Uterus (tissue), 2 donors: Measurements from ENCODE around the gene CENPO.

ENCODE experiments used
- CTCF ChIP-seq, 4 experiments: fragments of 200-600 bp in 2 of 4; fragments of 450-650 bp in 2 of 4; sonication (generic) in 2 of 4; IDR thresholded peaks; one replicate each; pipeline ENCODE4 v1.5.1; 2016 to 2019; ENCODE audit warnings: antibody characterized with exemption in 4 of 4, mild to moderate bottlenecking in 2 of 4, moderate library complexity in 1 of 4
- POLR2A ChIP-seq, 2 donors: fragments of 450-650 bp; IDR thresholded peaks; one replicate each; pipeline ENCODE4 v1.6.1; 2016; ENCODE audit warnings: antibody characterized with exemption in 2 of 2, mild to moderate bottlenecking in 1 of 2, moderate library complexity in 1 of 2

GRCh38 chr2:24856791-24857211 lies 63.6 kb downstream of the CENPO start:
- no peak for TF ChIP-seq CTCF (IDR thresholded peaks at IDR 0.05)
- TF ChIP-seq POLR2A (IDR thresholded peaks at IDR 0.05): no peak
